Activated effector memory CD4-positive, alpha-beta T cell treated with Interleukin-2 at 50 U/mL for 16 hours (primary cell): ENCODE results near the gene KCNV2.
"Not testable (repeated sequence)": the region's sequence is repeated elsewhere in the genome, so short reads cannot be mapped to it uniquely, and the experiment has no call there.

Source experiments
- DNase-seq: peaks from one replicate; pipeline ENCODE4 v3.0.0-alpha.2; 2020

Gene KCNV2

GRCh38 chr9:2717385-2717784 is at the start of gene KCNV2:
Gene KCNV2 (plus strand): TSS chr9:2717510. CDS start chr9:2717740, 230 bp downstream.
- no peak for DNase-seq

- DNase-seq, result no peak
These were observed 44.1 kb upstream of the KCNV2 start for GRCh38 chr9:2673161-2673560.

GRCh38 chr9:2674141-2674824 is 43.0 kb upstream of the KCNV2 start:
- no peak for DNase-seq

- no peak for DNase-seq
These were observed 41.5 kb upstream of the KCNV2 start for GRCh38 chr9:2675834-2676233.

- DNase-seq, result no peak
These were observed 40.8 kb upstream of the KCNV2 start for GRCh38 chr9:2676466-2676865.

- no peak for DNase-seq
These were observed 39.1 kb upstream of the KCNV2 start for GRCh38 chr9:2677915-2678889.

- no peak for DNase-seq
These were observed 38.3 kb upstream of the KCNV2 start for GRCh38 chr9:2679011-2679410.

GRCh38 chr9:2681981-2682380 is 35.3 kb upstream of the KCNV2 start:
- DNase-seq, result no peak

- no peak for DNase-seq
These were observed 30.4 kb upstream of the KCNV2 start for GRCh38 chr9:2686911-2687310.

- DNase-seq, result no peak
These were observed 28.7 kb upstream of the KCNV2 start for GRCh38 chr9:2688636-2689035.

GRCh38 chr9:2691212-2691611 is 26.1 kb upstream of the KCNV2 start:
- DNase-seq, result no peak

- DNase-seq, result no peak
These were observed 25.7 kb upstream of the KCNV2 start for GRCh38 chr9:2691626-2692025.

GRCh38 chr9:2693056-2693455 is 24.3 kb upstream of the KCNV2 start:
- DNase-seq, result no peak

- no peak for DNase-seq
These were observed 19.8 kb upstream of the KCNV2 start for GRCh38 chr9:2697492-2697891.

GRCh38 chr9:2700398-2700797 is 16.9 kb upstream of the KCNV2 start:
- no peak for DNase-seq

GRCh38 chr9:2700909-2701550 is 16.3 kb upstream of the KCNV2 start:
- no peak for DNase-seq

GRCh38 chr9:2704504-2704903 is 12.8 kb upstream of the KCNV2 start:
- DNase-seq, result no peak

GRCh38 chr9:2707256-2707655 is 10.1 kb upstream of the KCNV2 start:
- DNase-seq, result not testable (repeated sequence)

GRCh38 chr9:2709645-2710101 is 7.6 kb upstream of the KCNV2 start:
- no peak for DNase-seq

- DNase-seq, result no peak
These were observed 5.6 kb upstream of the KCNV2 start for GRCh38 chr9:2711716-2712115.

GRCh38 chr9:2718001-2718697 is 839 bp downstream of the KCNV2 start:
- DNase-seq, result no peak

- no peak for DNase-seq
These were observed 1.4 kb downstream of the KCNV2 start for GRCh38 chr9:2718698-2719033.

- no peak for DNase-seq
These were observed 2.9 kb downstream of the KCNV2 start for GRCh38 chr9:2720179-2720654.
